ENCODE results near the gene ILK.

GRCh38 chr11:6625832-6626420, 22.4 kb downstream of the ILK start:
- TF ChIP-seq, protein P1, sequence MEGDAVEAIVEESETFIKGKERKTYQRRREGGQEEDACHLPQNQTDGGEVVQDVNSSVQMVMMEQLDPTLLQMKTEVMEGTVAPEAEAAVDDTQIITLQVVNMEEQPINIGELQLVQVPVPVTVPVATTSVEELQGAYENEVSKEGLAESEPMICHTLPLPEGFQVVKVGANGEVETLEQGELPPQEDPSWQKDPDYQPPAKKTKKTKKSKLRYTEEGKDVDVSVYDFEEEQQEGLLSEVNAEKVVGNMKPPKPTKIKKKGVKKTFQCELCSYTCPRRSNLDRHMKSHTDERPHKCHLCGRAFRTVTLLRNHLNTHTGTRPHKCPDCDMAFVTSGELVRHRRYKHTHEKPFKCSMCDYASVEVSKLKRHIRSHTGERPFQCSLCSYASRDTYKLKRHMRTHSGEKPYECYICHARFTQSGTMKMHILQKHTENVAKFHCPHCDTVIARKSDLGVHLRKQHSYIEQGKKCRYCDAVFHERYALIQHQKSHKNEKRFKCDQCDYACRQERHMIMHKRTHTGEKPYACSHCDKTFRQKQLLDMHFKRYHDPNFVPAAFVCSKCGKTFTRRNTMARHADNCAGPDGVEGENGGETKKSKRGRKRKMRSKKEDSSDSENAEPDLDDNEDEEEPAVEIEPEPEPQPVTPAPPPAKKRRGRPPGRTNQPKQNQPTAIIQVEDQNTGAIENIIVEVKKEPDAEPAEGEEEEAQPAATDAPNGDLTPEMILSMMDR (IDR thresholded peaks at IDR 0.05) = no peak
- TF ChIP-seq POLR2A (IDR thresholded peaks at IDR 0.05) = no peak

Data from thyroid gland (tissue), 4 donors.